GM04503 (cell line): ENCODE measurements around the gene RASL10A.

Experiments used
- DNase-seq: peaks from one replicate; pipeline ENCODE4 v3.0.0-alpha.2; 2012; ENCODE audit warnings: low read depth

Gene RASL10A

DNA sequence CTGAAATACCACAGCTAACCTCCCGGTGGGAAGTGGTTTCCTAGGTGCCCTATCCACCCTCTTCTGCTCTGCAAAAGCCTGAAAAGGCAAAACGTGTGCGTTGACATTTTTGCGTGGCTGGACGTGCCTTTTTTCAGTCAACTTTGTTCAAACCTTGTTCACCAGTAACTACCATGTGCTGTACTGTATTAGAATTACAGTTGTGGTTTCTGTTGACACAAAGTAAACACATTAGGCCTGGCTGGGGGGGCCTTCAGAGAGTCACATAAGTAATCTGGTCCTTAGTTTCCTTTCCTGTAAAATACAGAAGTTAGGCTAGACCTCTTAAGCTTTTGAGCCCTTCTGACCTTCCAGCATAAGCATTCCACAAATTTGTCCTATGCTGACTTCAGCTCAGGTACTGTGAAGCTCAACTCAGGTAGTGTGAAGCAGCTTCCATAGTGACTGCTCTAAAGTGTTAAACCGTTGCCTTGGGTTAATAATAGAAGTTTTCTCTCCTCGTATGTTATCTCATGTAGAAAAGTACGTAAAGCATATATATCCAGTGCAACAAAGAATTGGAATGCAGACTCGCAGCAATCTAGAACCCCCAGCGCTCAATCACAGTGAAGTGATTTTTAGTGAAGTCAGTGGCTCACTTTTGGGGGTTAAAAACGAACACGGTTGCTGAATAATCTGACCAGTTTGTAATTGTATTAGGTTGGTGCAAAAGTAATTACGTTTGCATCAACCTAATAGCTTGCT lies 45.6 kb downstream of the RASL10A start:
- DNase-seq = no peak

DNA sequence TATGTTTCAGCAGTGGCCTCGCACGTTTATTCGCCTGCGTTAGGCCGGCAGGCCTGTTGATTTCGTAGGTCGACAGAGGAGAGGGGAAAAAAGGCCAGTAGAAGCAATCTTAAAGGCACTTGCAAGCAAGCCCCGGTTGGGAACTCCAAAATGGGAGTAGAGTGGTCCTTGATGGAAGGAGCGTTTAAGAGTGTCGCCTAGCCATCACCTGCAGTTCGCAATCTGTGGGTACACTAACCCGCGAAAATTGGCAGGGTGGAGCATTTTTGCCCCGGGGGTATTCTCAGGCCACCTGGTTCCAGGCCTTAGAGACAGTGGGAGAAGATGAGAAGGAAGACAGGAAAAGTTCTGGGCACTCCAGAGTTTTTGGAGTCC lies 46.3 kb downstream of the RASL10A start:
- DNase-seq = no peak

DNA sequence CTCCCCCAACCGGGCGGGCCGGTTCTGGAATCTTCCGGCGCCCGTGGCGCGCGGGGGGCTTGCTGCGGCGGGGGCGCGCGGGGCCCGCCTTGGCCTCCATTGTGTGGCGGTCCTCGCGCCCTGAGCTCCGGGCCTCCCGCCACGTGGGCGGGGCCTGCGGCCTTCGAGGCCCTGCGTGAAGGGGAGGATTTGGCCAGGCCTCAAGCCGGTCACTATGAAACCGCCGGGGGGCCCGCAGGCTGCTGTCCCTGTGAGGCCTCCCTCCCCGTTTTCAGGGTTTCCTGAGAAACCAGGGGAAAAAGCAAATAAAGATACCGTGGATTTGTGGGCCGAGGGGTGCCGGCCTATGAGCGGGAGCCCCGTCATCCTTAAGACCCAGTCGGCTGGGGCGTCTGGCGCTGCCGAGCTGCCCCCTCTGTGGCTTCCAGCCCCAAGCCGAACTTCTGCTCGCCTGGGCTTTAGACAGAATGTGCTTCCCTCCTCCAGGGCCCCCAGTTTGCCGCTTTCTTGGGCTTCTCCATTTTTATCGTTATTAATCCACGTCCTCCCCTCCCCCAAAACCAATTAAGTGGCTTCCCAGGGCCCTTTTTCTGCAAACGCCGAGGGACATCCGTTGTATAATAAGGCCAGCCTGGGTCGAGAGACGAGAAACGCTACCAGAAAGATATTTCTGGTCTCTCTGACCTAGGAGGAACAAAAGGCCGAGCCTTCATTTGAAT lies 46.8 kb downstream of the RASL10A start:
- no peak for DNase-seq

DNA sequence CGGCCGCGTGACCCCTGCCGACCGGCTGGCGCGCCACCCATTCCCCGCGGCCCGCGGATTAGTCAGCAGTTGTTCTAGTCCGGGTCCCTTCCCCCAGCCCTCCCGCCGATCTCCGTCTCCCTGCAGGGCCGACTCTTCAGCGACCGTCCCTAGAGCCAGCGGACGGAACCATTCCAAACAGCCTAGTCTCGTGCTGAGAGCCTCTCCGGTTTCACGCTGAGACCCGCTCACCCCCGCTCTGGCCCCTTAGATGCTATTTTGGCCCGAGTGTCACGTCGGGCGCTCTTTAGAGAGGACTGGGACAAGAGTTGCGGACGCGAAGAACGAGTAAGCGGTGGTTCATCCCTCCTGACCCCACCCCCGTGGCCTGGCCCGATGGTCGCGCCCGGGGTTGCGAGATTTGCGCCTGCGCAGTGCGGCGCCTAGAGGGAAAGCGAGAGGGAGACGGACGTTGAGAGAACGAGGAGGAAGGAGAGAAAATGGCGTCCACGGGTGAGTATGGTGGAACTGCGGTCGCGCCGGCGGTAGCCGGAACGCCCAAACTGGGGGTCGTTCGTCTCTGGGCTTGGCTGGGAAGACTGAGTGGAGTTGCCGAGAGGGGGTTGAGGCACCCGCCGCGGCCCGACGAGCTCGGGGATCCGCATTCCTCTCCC lies 47.5 kb downstream of the RASL10A start, which contains the start of the genes EWSR1 and RHBDD3:
Gene EWSR1, plus strand, starts transcription at position 411 of the 653 bp plus-strand sequence. Its CDS starts 69 bp downstream, at position 480.
Gene RHBDD3, minus strand, starts transcription at position 124 of the 653 bp plus-strand sequence. CDS start 2,355 bp downstream, outside the sequence.
- peak; percentile 82 for DNase-seq

DNA sequence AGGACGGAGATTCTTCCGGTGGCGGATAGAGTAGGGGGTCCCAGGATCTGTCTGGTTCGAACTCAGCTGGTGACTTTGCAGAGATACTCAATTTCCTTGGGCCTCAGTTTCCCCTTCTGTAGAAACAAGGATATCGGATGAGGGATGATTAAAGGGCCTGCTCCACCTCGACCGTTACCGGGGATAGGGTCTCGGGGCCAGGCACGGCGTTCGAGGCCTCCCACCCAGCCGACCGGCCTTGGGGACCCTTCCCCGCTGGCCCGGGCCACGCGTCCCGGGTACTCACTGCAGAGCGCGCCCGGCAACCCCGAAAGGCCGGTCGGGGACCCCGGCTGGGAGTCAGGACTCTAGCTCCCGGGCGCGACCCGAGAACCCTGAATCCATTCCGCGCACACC lies 48.0 kb downstream of the RASL10A start:
- no peak for DNase-seq

DNA sequence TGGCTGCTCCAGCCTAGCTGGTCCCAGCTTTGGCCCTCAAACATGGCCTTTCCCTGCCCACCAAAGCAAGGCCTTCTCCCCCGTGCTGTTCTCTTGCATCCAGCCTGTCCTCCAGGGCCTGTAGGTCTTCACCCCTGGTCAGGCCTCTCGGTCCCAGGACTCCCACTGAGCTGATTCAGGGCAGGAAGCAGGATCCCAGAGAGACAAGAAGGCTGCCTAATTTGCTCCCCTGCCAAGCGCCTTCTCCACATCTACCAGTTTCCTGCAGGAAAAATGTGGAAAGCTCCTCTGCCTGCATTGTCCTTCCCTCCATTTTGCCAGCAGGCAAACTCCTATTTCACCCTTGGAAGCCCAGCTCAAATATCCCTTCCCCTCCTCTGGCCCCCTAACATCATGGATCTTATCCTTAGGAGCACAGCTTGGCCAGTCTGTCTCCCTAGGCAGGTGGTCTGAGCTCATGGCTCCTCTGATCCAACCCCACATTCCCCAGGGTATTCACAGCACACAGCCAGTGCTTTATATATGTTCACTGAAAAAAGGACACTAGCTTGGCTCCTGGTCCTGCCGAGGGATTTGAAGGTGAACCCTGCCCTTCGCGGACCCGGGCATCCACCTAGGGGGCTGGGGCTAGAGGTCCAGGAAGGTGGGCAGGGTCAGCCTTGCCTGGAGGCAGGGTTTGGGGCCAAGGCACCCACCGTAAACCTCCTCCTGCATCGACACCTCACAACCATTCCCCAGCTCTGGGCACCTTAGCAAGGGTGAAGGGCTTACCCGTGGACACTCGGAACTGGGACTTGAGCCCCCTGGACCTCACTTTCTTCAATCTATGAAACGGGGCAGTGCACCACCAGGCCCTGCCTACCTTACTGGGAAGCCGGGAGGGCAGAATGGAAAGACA lies 48.7 kb downstream of the RASL10A start:
- DNase-seq = no peak

DNA sequence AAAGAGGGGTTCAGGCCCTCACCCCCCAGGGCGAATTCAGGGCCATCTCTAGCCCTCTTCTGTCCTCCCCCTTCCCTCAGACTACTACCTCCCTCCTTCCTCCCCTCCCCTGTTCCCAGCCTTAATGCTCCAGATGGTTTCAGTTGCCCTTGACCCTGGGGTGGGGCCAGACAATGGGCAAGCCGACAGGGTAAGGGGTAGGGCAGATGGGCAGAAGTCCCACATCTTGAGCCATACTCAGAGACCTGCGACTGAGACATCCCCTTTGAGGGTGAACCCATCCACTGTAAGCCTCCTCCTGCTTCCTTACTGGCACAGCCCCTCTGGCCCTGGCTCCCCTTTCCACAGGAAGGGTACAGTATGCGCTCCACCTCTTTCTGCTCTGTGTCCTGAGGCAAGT lies 49.6 kb downstream of the RASL10A start:
- DNase-seq = no peak

DNA sequence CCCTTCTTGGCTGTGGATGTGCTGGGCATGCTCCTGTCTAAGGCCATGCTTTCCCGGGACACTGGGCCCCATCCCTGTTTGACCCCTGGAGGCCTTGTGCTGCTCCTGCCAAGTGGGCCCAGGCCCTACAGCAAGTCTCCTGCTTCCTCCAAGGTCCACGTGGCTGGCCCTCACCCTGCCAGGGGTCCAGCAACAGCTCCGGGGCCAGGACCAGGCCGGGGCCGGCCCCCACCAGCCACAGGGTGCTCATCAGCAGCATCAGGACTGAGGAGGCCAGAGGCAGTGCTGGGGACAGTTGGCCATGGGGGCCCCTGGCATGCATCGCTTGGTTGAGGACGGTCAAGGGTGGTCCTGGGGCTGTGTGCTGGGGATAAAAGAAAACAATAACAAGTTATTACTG lies 50.2 kb downstream of the RASL10A start:
- no peak for DNase-seq

DNA sequence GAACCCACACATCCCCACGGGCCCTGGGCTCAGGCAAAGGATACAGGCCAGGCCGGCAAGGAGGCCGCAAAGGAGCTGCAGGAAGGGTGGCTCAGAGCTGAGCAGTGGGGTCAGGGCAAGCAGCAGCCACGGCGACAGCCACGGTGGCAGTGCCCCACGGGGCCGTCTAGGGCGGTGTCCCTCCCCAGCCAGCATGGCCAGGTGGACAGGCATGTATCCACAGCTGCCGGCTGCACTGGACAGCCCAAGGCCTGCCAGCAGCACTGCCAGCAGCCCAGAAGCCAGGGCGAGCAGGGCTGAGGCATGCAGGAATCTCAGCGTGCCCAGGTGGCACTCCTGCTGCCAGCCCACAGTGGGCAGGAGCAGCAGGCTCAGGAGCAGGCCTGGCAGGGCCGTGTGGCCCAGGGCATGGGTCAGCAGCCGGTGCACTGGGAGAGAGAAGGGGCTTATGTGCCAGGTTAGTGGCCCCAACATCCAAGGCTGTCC lies 51.7 kb downstream of the RASL10A start:
- no peak for DNase-seq
